IMR-90 (cell line): Measurements from ENCODE around the gene CDKN2C.

Experiments used
- POLR2A ChIP-seq: IDR thresholded peaks from 2 replicates; pipeline ENCODE4 v1.6.1; 2012; ENCODE audit warnings: mild to moderate bottlenecking, low read depth, low read length
- RAD21 ChIP-seq: IDR thresholded peaks from 2 replicates; pipeline ENCODE4 v1.6.1; 2012; ENCODE audit warnings: low read length, improper control_type of control experiment

DNA sequence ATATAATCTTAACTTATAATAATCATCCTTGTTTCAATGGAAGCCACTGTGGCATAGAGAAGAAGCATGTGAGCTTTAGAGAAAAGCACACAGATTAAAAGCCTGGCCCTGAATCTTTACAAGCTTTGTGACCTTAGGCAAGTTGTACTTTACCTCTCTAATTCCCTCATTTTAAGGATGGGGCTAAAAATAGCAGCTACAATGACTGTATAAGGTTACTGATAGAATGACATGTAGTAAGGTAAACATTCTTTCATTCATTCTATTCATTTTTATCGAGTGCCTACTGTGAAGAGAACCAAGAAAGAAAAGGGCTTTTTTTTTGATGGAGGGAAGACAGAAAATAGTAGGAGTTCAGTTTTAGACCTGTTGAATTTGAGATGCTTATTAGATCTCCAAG lies 25.6 kb downstream of the CDKN2C start:
- TF ChIP-seq POLR2A (no peak), RAD21 (no peak)
